Measurements from ENCODE around the gene MXD4. TPM values are rescaled to one million over a fixed set of nuclear protein-coding genes. Genes with fewer than 3 reads are reported as not detected.
A peak's percentile ranks its signal among the peaks of the same experiment; 100 is the strongest.

MXD4 gene
- total and polyA plus RNA-seq, 2 donors from 2014 or later, result 49.8 to 84.8 TPM

GRCh38 chr4:2243681-2244380, 18.1 kb downstream of the MXD4 start:
- TF ChIP-seq CTCF (IDR thresholded peaks at IDR 0.05; ENCODE audit: borderline replicate concordance, extremely low read depth, insufficient read depth), result peak; percentile 34
- H3K36me3 ChIP-seq (ENCODE audit: control insufficient read depth in 2 of 3, insufficient read depth in 3 of 3, low read length in 3 of 3), result no peaks in the 10 kb centered on the region
- H3K9ac ChIP-seq (ENCODE audit: low read length in 3 of 3), result no peak overlapping the region
- H3K27me3 ChIP-seq (ENCODE audit: control insufficient read depth, insufficient read depth, low read length), result no peaks in the 10 kb centered on the region
- peak overlapping the region in 1 of 2 donors; percentile 71 for H3K27ac ChIP-seq (ENCODE audit: low read depth in 2 of 2, low read length in 2 of 2)
- H3K9me3 ChIP-seq (ENCODE audit: control insufficient read depth in 2 of 3, insufficient read depth in 1 of 3, low read length in 3 of 3), result no peaks in the 10 kb centered on the region
- peak overlapping the region in 1 of 3 donors; percentile 24 for H3K4me3 ChIP-seq (ENCODE audit: low read length in 3 of 3)
- FAIRE-seq, result no peak
- peaks cover 4 to 23% (median 16%) of the 10 kb centered on the region in 3 donors for H3K4me1 ChIP-seq (ENCODE audit: control insufficient read depth in 2 of 3, insufficient read depth in 2 of 3, low read depth in 1 of 3, low read length in 3 of 3)
- intact Hi-C loops (cut with DNase I), result no loop called here
- peak; percentile 50 to 82 (median 73) for DNase-seq

GRCh38 chr4:2241410-2242353, 20.2 kb downstream of the MXD4 start, which contains the start of the genes HAUS3 and POLN:
Gene HAUS3 (minus strand): TSS chr4:2242121. CDS start chr4:2240946, 1,175 bp downstream.
Gene POLN (minus strand): TSS chr4:2242121. CDS start chr4:2229231, 12,890 bp downstream.
- intact Hi-C loops (cut with DNase I), result no loop called here
- Histone ChIP-seq H3K27ac (ENCODE audit: low read depth in 2 of 2, low read length in 2 of 2) (peak within 1 kb of the TSS in 1 of 2 donors; percentile 71), H3K4me1 (ENCODE audit: control insufficient read depth in 2 of 3, insufficient read depth in 2 of 3, low read depth in 1 of 3, low read length in 3 of 3) (peaks cover 4 to 23% (median 18%) of the 10 kb centered on the region in 3 donors), H3K9me3 (ENCODE audit: control insufficient read depth in 2 of 3, insufficient read depth in 1 of 3, low read length in 3 of 3) (no peaks in the 10 kb centered on the region), H3K4me3 (ENCODE audit: low read length in 3 of 3) (peak within 1 kb of the TSS; percentile 72 to 92 (median 91)), H3K9ac (ENCODE audit: low read length in 3 of 3) (peak within 1 kb of the TSS; percentile 59 to 87 (median 68)), H3K27me3 (ENCODE audit: control insufficient read depth, insufficient read depth, low read length) (no peaks in the 10 kb centered on the region), H3K36me3 (ENCODE audit: control insufficient read depth in 2 of 3, insufficient read depth in 3 of 3, low read length in 3 of 3) (no peaks in the 10 kb centered on the region)
- TF ChIP-seq CTCF (IDR thresholded peaks at IDR 0.05; ENCODE audit: borderline replicate concordance, extremely low read depth, insufficient read depth), result no peak
- FAIRE-seq (no peak), DNase-seq (peak; percentile 99 to 100 (median 99))

- no peak for TF ChIP-seq CTCF (IDR thresholded peaks at IDR 0.05; ENCODE audit: borderline replicate concordance, extremely low read depth, insufficient read depth)
- DNase-seq (no peak), FAIRE-seq (no peak)
- H3K27ac ChIP-seq (ENCODE audit: low read depth in 2 of 2, low read length in 2 of 2), result no peak overlapping the region
- H3K9ac ChIP-seq (ENCODE audit: low read length in 3 of 3), result peak overlapping the region; percentile 59 to 87 (median 68)
- intact Hi-C loops (cut with DNase I), result no loop called here
- H3K27me3 ChIP-seq (ENCODE audit: control insufficient read depth, insufficient read depth, low read length), result no peaks in the 10 kb centered on the region
- H3K4me1 ChIP-seq (ENCODE audit: control insufficient read depth in 2 of 3, insufficient read depth in 2 of 3, low read depth in 1 of 3, low read length in 3 of 3), result peaks cover 4 to 23% (median 18%) of the 10 kb centered on the region in 3 donors
- peaks cover 0 to 2% (median 0%) of the 10 kb centered on the region in 3 donors for H3K36me3 ChIP-seq (ENCODE audit: control insufficient read depth in 2 of 3, insufficient read depth in 3 of 3, low read length in 3 of 3)
- H3K9me3 ChIP-seq (ENCODE audit: control insufficient read depth in 2 of 3, insufficient read depth in 1 of 3, low read length in 3 of 3), result no peaks in the 10 kb centered on the region
- H3K4me3 ChIP-seq (ENCODE audit: low read length in 3 of 3), result peak overlapping the region; percentile 72 to 92 (median 91)
These were observed 20.9 kb downstream of the MXD4 start for GRCh38 chr4:2241003-2241402.
